Adipocyte (in vitro differentiated cells): Measurements from ENCODE around the gene SLAMF9.

ENCODE experiments used
- DNase-seq: peaks from one replicate; pipeline ENCODE4 v3.0.0-alpha.2; 2015; ENCODE audit warnings: low read depth
- H3K27me3 ChIP-seq: replicated peaks from 2 replicates; pipeline ENCODE4 v1.7.0; 2013; ENCODE audit warnings: mild to moderate bottlenecking, low read length, moderate library complexity; ENCODE audit not compliant: control insufficient read depth, insufficient read depth
- H3K36me3 ChIP-seq: 2 replicates; pipeline ENCODE4 v1.7.0; 2013; ENCODE audit warnings: low read length, mild to moderate bottlenecking, moderate library complexity; ENCODE audit not compliant: control insufficient read depth, insufficient read depth, severe bottlenecking
- H3K4me1 ChIP-seq: 2 replicates; pipeline ENCODE4 v1.7.0; 2013; ENCODE audit warnings: mild to moderate bottlenecking, low read length, moderate library complexity; ENCODE audit not compliant: control insufficient read depth, insufficient read depth
- H3K4me3 ChIP-seq: 2 replicates; pipeline ENCODE4 v1.7.0; 2013; ENCODE audit warnings: mild to moderate bottlenecking, low read length, moderate library complexity
- H3K9ac ChIP-seq: 2 replicates; pipeline ENCODE4 v1.7.0; 2013; ENCODE audit warnings: mild to moderate bottlenecking, low read length, moderate library complexity
- H3K9me3 ChIP-seq: 2 replicates; pipeline ENCODE4 v1.7.0; 2013; ENCODE audit warnings: mild to moderate bottlenecking, low read length, moderate library complexity; ENCODE audit not compliant: control insufficient read depth

SLAMF9 gene

GRCh38 chr1:159922511-159923202, 31.4 kb downstream of the SLAMF9 start:
- Histone ChIP-seq H3K36me3 (peaks cover 26% of the 10 kb centered on the region), H3K9ac (peak overlapping the region; percentile 93), H3K27me3 (no peaks in the 10 kb centered on the region), H3K9me3 (no peaks in the 10 kb centered on the region), H3K4me3 (peak overlapping the region; percentile 95), H3K4me1 (peaks cover 41% of the 10 kb centered on the region)
- peak; percentile 41 for DNase-seq

- Histone ChIP-seq H3K27me3 (no peaks in the 10 kb centered on the region), H3K36me3 (peaks cover 30% of the 10 kb centered on the region), H3K4me3 (peak overlapping the region; percentile 95), H3K4me1 (peaks cover 45% of the 10 kb centered on the region), H3K9me3 (no peaks in the 10 kb centered on the region), H3K9ac (peak overlapping the region; percentile 93)
- DNase-seq, result no peak
Measured at GRCh38 chr1:159921700-159922504, 32.1 kb downstream of the SLAMF9 start.

DNA sequence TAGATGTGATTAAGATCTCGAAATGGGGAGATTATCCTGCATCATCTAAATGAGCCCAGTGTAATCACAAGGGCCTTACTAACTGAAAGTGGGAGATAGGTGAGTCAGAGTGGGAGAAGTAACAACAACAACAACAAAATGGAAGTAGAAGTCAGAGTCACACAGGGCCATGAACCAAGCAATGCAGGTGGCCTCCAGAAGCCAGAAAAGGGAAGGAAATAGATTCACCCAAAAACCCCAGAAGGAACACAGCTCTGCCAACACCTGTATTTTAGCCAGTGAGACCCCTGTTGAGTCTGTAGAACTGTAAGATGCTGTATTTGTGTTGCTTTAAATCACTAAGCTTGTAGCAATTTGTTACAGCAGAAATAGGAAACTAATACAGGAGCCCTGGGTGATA, 32.8 kb downstream of the SLAMF9 start:
- no peaks in the 10 kb centered on the region for H3K9me3 ChIP-seq
- no peaks in the 10 kb centered on the region for H3K27me3 ChIP-seq
- no peak overlapping the region for H3K9ac ChIP-seq
- peak overlapping the region; percentile 95 for H3K4me3 ChIP-seq
- H3K4me1 ChIP-seq, result peaks cover 50% of the 10 kb centered on the region
- DNase-seq, result no peak
- H3K36me3 ChIP-seq, result peaks cover 30% of the 10 kb centered on the region

DNA sequence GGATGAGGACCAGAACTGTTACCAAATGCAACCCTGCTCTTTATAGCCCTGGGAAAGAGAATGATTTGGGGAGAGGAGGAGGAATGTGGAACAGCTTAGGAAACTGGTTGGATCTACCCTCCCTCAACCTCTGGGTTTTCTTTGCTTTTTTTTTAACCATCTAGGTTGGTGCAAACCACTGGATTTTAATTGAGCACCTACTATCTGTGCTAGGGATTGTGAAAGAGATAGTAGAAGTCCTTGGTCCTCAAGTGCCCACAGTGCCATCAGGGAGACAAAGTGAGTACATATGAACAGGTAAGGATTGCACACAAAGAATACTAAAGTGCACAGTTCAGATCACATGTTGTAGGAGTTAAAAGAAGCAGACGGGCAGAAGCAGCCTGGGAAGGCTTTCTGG, 33.4 kb downstream of the SLAMF9 start:
- Histone ChIP-seq H3K4me3 (no peak overlapping the region), H3K4me1 (peaks cover 49% of the 10 kb centered on the region), H3K27me3 (no peaks in the 10 kb centered on the region), H3K9ac (no peak overlapping the region), H3K36me3 (peaks cover 30% of the 10 kb centered on the region), H3K9me3 (no peaks in the 10 kb centered on the region)
- DNase-seq, result no peak

DNA sequence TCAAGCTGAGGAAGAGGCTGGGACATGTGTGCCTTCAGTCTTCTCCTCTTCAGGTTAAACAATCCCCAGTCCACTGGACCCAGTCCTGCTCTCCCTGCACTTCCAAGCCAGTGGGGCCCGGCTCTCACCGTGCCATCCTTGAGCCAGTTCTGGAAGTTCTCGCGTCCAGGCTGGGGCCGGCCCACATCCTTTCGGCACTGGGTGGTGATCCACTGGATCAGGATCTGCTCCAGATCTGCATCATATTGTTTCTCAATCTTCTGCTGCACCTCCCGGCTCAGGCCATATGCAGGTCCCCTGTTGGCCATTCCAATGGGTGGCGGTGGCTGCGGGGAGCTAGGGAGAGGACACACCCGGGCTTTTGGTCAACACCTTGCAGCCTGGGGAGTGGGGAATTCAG, 33.8 kb downstream of the SLAMF9 start:
- Histone ChIP-seq H3K27me3 (no peaks in the 10 kb centered on the region), H3K36me3 (peaks cover 30% of the 10 kb centered on the region), H3K9ac (no peak overlapping the region), H3K4me3 (no peak overlapping the region), H3K4me1 (peaks cover 48% of the 10 kb centered on the region), H3K9me3 (no peaks in the 10 kb centered on the region)
- no peak for DNase-seq

- no peak overlapping the region for H3K4me3 ChIP-seq
- H3K4me1 ChIP-seq, result peaks cover 48% of the 10 kb centered on the region
- peaks cover 30% of the 10 kb centered on the region for H3K36me3 ChIP-seq
- no peak overlapping the region for H3K9ac ChIP-seq
- H3K27me3 ChIP-seq, result no peaks in the 10 kb centered on the region
- DNase-seq, result no peak
- H3K9me3 ChIP-seq, result no peaks in the 10 kb centered on the region
Measured at GRCh38 chr1:159919236-159919865, 34.7 kb downstream of the SLAMF9 start.

GRCh38 chr1:159918352-159919200, 35.5 kb downstream of the SLAMF9 start:
- H3K4me3 ChIP-seq, result no peak overlapping the region
- H3K36me3 ChIP-seq, result peaks cover 30% of the 10 kb centered on the region
- no peaks in the 10 kb centered on the region for H3K27me3 ChIP-seq
- no peaks in the 10 kb centered on the region for H3K9me3 ChIP-seq
- H3K9ac ChIP-seq, result no peak overlapping the region
- H3K4me1 ChIP-seq, result peaks cover 46% of the 10 kb centered on the region
- DNase-seq, result peak; percentile 53

- Histone ChIP-seq H3K4me3 (no peak overlapping the region), H3K4me1 (peaks cover 37% of the 10 kb centered on the region), H3K27me3 (no peaks in the 10 kb centered on the region), H3K9ac (no peak overlapping the region), H3K9me3 (no peaks in the 10 kb centered on the region), H3K36me3 (peaks cover 30% of the 10 kb centered on the region)
- DNase-seq, result peak; percentile 35
Measured at GRCh38 chr1:159917533-159918351, 36.3 kb downstream of the SLAMF9 start.

DNA sequence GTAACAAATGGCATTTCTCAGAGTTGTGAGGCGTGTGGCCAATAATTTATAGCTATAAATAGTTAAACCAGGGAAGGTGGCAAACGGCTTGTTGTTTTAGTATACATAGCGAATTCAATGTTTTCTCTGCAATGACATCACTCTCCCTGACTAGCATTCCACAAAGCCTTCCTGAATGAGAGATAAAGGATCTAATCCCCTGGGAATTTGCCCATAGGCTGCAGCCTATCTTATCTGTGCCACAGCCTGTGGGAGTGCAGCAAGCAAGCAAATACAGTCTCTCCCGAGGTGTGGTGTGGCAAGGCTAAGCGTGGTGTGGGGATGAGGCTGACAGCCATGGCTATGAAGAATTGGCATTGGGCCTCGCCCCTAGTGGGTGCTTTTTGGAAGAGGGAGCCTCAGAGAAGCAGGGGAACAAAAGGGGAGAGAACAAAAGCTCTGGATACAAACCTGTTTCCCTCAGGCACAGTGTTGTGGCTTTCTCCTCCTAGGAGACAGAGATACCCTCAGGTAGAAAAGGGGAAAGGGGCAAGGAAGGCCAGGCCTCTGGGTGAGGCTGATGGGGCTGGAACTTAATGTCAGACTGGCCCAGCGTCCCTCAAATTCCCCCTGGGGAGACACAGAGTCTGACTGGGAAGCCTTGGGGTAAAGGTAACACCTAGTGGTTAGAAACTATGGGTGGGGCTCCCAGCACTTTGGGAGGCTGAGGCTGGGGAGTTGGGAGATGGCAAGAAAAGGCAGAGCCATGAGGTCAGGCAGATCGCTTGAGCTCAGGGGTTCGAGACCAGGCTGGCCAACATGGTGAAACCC, 37.6 kb downstream of the SLAMF9 start:
- DNase-seq, result peak; percentile 78
- Histone ChIP-seq H3K9ac (no peak overlapping the region), H3K4me1 (peaks cover 24% of the 10 kb centered on the region), H3K36me3 (peaks cover 30% of the 10 kb centered on the region), H3K4me3 (no peak overlapping the region), H3K9me3 (no peaks in the 10 kb centered on the region), H3K27me3 (no peaks in the 10 kb centered on the region)
